HepG2 (cell line): Measurements from ENCODE around the gene FBXO24. TPM values are rescaled to one million over a fixed set of nuclear protein-coding genes. Genes with fewer than 3 reads are reported as not detected.
A peak's percentile ranks its signal among the peaks of the same experiment; 100 is the strongest.

Source experiments
- CREM ChIP-seq, 2 experiments: sonication (generic) in 1 of 2; formaldehyde crosslinking in 1 of 2; IDR thresholded peaks; 2 replicates each; pipeline versions ENCODE4 v1.4.0 to v1.6.1; 2016 to 2020; ENCODE audit warnings: antibody characterized with exemption in 1 of 2, mild to moderate bottlenecking in 1 of 2, missing genetic modification reagents in 1 of 2
- FOXO1 ChIP-seq: sonication (generic); formaldehyde crosslinking; IDR thresholded peaks from 2 replicates; pipeline ENCODE4 v1.4.0; 2020; ENCODE audit warnings: missing genetic modification reagents
- JARID2 ChIP-seq: sonication (generic); formaldehyde crosslinking; IDR thresholded peaks from 2 replicates; pipeline ENCODE4 v1.8.1; 2023; ENCODE audit warnings: missing genetic modification reagents, inconsistent platforms; ENCODE audit not compliant: insufficient replicate concordance
- KAT2B ChIP-seq: fragments of 150-350 bp; IDR thresholded peaks from 2 replicates; pipeline ENCODE4 v1.6.1; 2014; ENCODE audit warnings: low read depth, low read length, borderline replicate concordance
- MATR3 ChIP-seq: sonication (generic); formaldehyde crosslinking; IDR thresholded peaks from 2 replicates; pipeline ENCODE4 v1.4.0; 2020; ENCODE audit warnings: missing genetic modification reagents
- MIXL1 ChIP-seq: IDR thresholded peaks from 2 replicates; pipeline ENCODE4 v1.6.1; 2016
- NR1H2 ChIP-seq: sonication (generic); formaldehyde crosslinking; IDR thresholded peaks from 2 replicates; pipeline ENCODE4 v1.8.1; 2022; ENCODE audit warnings: low read depth, missing genetic modification reagents, borderline replicate concordance
- NRL ChIP-seq: sonication (generic); formaldehyde crosslinking; IDR thresholded peaks from 2 replicates; pipeline ENCODE4 v1.5.0; 2020; ENCODE audit warnings: missing genetic modification reagents, mild to moderate bottlenecking, moderate library complexity, borderline replicate concordance
- PRMT3 ChIP-seq: sonication (generic); formaldehyde crosslinking; IDR thresholded peaks from 2 replicates; pipeline ENCODE4 v1.8.1; 2022; ENCODE audit warnings: low read depth, mild to moderate bottlenecking, moderate library complexity, missing genetic modification reagents, borderline replicate concordance
- ZNF234 ChIP-seq: sonication (generic); formaldehyde crosslinking; conservative IDR thresholded peaks from 2 replicates; pipeline ENCODE4 v1.5.1; 2020; ENCODE audit warnings: mild to moderate bottlenecking, missing genetic modification reagents
- ZNF3 ChIP-seq: IDR thresholded peaks from 2 replicates; pipeline ENCODE4 v1.7.0; 2017; ENCODE audit warnings: inconsistent platforms
- ZNF446 ChIP-seq: sonication (generic); formaldehyde crosslinking; IDR thresholded peaks from 2 replicates; pipeline ENCODE4 v1.5.0; 2020; ENCODE audit warnings: mild to moderate bottlenecking, missing genetic modification reagents
- ZNF607 ChIP-seq: sonication (generic); formaldehyde crosslinking; IDR thresholded peaks from 2 replicates; pipeline ENCODE4 v1.5.1; 2020; ENCODE audit warnings: missing genetic modification reagents, mild to moderate bottlenecking, borderline replicate concordance
- polyA plus RNA-seq, 8 experiments: library from polyadenylated mRNA; depleted of rRNA in 3 of 8; stranded (reverse) in 7 of 8; unstranded in 1 of 8; fragments of >200 nt; fragmentation: Illumina TruSeq in 4 of 8; extraction: Trizol in 4 of 8; gene quantifications; 2 replicates each; pipeline versions ENCODE4 v1.2.1 to v1.2.3, GENCODE V29; 2011 to 2016; ENCODE audit warnings: low read depth in 4 of 8, missing spikeins in 1 of 8, mixed read lengths in 1 of 8; ENCODE audit not compliant: insufficient read depth in 1 of 8
- total RNA-seq, 5 experiments: library from RNA; depleted of rRNA; stranded (reverse); fragments of >200 nt; fragmentation: Illumina TruSeq; extraction: Trizol; gene quantifications; 2 replicates each; pipeline ENCODE4 v1.2.3, GENCODE V29; 2016; ENCODE audit warnings: low read depth in 1 of 5
- TF ChIP-seq, protein P1 (sequence below): sonication (generic); formaldehyde crosslinking; IDR thresholded peaks from 2 replicates; pipeline ENCODE4 v1.4.0; 2020; ENCODE audit warnings: missing genetic modification reagents
- TF ChIP-seq, protein P2 (sequence below): sonication (generic); formaldehyde crosslinking; conservative IDR thresholded peaks from 2 replicates; pipeline ENCODE4 v1.5.0; 2020; ENCODE audit warnings: missing genetic modification reagents
- TF ChIP-seq, protein P3 (sequence below): sonication (generic); formaldehyde crosslinking; conservative IDR thresholded peaks from 2 replicates; pipeline ENCODE4 v1.4.0; 2020; ENCODE audit warnings: missing genetic modification reagents
- TF ChIP-seq, protein P4 (sequence below): sonication (generic); formaldehyde crosslinking; IDR thresholded peaks from 2 replicates; pipeline ENCODE4 v1.4.0; 2020; ENCODE audit warnings: missing genetic modification reagents, borderline replicate concordance

Gene FBXO24
- total and polyA plus RNA-seq, 2 of the 13 experiments (the other 11 are each of a cell fraction or from before 2014, with no cell fraction given), result 0.20 to 0.55 TPM

DNA sequence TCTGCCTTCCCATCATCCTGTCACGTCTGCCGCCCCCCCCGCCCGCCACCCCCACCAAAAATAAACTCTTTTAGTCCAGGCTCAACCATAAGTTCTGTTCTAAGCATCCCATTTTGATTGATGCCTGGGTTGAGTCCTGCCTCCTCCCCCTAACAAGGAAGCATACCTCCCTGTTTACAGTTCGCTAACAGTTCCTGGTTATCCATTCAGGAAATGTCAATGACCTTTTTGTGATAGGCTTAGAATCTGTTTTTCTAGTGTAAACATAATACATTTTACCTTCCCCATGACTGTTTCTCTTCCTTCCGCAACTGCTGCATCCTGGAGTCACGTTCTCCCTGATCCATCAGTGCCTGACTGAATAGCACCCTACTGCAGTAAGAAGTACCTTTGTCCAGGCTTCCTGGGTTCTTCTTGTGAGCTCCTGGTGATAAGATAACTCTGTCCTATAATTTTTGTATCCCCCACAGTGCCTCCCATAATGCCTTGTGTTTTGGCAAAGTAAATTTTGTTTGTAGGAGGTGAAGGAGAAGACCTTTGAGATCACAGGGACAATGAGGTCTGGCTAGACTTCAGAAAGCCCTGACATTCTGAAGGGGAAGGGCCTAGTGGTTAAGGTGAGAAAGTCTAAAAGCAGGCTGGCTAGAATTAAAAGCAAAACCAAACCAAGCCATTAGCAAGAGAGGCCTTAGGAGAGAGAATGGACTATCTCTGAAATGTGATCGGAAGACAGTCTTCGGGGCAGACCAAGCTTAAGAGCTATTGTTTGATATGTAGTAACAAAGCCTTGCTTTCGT, 39.8 kb upstream of the FBXO24 start (continued):
- TF ChIP-seq, protein P1, sequence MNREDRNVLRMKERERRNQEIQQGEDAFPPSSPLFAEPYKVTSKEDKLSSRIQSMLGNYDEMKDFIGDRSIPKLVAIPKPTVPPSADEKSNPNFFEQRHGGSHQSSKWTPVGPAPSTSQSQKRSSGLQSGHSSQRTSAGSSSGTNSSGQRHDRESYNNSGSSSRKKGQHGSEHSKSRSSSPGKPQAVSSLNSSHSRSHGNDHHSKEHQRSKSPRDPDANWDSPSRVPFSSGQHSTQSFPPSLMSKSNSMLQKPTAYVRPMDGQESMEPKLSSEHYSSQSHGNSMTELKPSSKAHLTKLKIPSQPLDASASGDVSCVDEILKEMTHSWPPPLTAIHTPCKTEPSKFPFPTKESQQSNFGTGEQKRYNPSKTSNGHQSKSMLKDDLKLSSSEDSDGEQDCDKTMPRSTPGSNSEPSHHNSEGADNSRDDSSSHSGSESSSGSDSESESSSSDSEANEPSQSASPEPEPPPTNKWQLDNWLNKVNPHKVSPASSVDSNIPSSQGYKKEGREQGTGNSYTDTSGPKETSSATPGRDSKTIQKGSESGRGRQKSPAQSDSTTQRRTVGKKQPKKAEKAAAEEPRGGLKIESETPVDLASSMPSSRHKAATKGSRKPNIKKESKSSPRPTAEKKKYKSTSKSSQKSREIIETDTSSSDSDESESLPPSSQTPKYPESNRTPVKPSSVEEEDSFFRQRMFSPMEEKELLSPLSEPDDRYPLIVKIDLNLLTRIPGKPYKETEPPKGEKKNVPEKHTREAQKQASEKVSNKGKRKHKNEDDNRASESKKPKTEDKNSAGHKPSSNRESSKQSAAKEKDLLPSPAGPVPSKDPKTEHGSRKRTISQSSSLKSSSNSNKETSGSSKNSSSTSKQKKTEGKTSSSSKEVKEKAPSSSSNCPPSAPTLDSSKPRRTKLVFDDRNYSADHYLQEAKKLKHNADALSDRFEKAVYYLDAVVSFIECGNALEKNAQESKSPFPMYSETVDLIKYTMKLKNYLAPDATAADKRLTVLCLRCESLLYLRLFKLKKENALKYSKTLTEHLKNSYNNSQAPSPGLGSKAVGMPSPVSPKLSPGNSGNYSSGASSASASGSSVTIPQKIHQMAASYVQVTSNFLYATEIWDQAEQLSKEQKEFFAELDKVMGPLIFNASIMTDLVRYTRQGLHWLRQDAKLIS, result peak; percentile 88
- TF ChIP-seq, protein P2, sequence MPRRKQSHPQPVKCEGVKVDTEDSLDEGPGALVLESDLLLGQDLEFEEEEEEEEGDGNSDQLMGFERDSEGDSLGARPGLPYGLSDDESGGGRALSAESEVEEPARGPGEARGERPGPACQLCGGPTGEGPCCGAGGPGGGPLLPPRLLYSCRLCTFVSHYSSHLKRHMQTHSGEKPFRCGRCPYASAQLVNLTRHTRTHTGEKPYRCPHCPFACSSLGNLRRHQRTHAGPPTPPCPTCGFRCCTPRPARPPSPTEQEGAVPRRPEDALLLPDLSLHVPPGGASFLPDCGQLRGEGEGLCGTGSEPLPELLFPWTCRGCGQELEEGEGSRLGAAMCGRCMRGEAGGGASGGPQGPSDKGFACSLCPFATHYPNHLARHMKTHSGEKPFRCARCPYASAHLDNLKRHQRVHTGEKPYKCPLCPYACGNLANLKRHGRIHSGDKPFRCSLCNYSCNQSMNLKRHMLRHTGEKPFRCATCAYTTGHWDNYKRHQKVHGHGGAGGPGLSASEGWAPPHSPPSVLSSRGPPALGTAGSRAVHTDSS (CRISPR knock-in tag), result no peak
- TF ChIP-seq ZNF446 (CRISPR knock-in tag), result no peak
- no peak for TF ChIP-seq NR1H2 (CRISPR knock-in tag)
- no peak for TF ChIP-seq PRMT3 (CRISPR knock-in tag)
- no peak for TF ChIP-seq ZNF234 (CRISPR knock-in tag)
- TF ChIP-seq FOXO1, result peak; percentile 93
- no peak for TF ChIP-seq JARID2 (CRISPR knock-in tag)
- TF ChIP-seq CREM (IDR thresholded peaks at IDR 0.05), result peak; percentile 78
- no peak for TF ChIP-seq CREM (CRISPR knock-in tag; IDR thresholded peaks at IDR 0.05)
- no peak for TF ChIP-seq ZNF607 (CRISPR knock-in tag)
- no peak for TF ChIP-seq KAT2B
- TF ChIP-seq, protein P3, sequence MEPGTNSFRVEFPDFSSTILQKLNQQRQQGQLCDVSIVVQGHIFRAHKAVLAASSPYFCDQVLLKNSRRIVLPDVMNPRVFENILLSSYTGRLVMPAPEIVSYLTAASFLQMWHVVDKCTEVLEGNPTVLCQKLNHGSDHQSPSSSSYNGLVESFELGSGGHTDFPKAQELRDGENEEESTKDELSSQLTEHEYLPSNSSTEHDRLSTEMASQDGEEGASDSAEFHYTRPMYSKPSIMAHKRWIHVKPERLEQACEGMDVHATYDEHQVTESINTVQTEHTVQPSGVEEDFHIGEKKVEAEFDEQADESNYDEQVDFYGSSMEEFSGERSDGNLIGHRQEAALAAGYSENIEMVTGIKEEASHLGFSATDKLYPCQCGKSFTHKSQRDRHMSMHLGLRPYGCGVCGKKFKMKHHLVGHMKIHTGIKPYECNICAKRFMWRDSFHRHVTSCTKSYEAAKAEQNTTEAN (CRISPR knock-in tag), result peak; percentile 29; the same call in 1 of the 2 replicates
- no peak for TF ChIP-seq NRL (CRISPR knock-in tag)
- TF ChIP-seq MIXL1, result peak; percentile 65
- no peak for TF ChIP-seq ZNF3 (CRISPR knock-in tag)
- TF ChIP-seq, protein P4, sequence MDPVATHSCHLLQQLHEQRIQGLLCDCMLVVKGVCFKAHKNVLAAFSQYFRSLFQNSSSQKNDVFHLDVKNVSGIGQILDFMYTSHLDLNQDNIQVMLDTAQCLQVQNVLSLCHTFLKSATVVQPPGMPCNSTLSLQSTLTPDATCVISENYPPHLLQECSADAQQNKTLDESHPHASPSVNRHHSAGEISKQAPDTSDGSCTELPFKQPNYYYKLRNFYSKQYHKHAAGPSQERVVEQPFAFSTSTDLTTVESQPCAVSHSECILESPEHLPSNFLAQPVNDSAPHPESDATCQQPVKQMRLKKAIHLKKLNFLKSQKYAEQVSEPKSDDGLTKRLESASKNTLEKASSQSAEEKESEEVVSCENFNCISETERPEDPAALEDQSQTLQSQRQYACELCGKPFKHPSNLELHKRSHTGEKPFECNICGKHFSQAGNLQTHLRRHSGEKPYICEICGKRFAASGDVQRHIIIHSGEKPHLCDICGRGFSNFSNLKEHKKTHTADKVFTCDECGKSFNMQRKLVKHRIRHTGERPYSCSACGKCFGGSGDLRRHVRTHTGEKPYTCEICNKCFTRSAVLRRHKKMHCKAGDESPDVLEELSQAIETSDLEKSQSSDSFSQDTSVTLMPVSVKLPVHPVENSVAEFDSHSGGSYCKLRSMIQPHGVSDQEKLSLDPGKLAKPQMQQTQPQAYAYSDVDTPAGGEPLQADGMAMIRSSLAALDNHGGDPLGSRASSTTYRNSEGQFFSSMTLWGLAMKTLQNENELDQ, result no peak
- TF ChIP-seq MATR3, result no peak
